Retinal pigment epithelial cell (primary cell): ENCODE results near the gene SYNGR3.

Source experiments
- DNase-seq: peaks from one replicate; pipeline ENCODE4 v3.0.0-alpha.2; 2010; ENCODE audit warnings: low read depth
- H3K4me3 ChIP-seq: 2 replicates; pipeline ENCODE4 v1.5.1; 2011; ENCODE audit warnings: mild to moderate bottlenecking, low read length, control low read depth, moderate library complexity
- TF ChIP-seq, protein P1 (sequence below): conservative IDR thresholded peaks from 2 replicates; pipeline ENCODE4 v1.5.1; 2011; ENCODE audit warnings: low read depth, low read length, control low read depth, inconsistent platforms

The SYNGR3 gene

DNA sequence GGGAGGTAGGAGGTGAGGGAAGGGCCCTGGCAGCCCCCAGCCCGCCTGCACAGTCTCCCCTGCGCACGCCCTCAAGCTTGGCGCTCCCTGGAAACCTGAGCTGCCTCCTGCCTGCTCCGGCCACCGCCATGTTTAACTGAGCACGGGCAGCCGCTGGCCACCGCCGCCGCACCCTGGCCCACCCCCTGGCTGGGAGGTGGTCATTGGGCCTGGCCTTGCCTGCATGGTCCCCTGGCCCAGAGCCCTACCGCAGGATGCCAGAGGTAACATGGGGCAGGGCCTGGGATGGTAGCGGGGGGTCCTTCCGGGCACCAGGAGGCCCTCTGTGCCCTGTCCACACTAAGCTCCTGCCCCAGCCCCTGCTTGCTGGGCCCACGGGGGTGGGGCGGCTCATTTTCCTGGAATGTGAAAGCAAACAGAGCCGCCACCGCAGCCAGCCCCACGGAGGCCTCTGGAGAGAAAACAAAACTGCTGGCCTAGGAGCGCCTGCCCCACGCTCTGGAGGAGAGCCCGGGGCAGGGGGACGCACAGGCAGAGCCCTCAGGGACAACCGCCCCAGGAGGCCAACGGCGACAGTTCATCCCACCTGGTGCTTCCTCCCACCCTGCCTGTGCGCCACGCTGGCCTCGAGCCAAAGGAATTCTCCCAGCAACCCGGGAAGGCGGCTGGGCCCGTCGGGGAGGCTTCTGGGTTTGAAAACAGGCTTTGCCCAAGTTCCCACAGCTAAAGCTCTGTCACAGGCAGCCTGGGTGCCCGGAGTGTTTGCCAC lies 45.8 kb downstream of the SYNGR3 start:
- no peak for DNase-seq
- H3K4me3 ChIP-seq: no peak overlapping the region
- TF ChIP-seq, protein P1, sequence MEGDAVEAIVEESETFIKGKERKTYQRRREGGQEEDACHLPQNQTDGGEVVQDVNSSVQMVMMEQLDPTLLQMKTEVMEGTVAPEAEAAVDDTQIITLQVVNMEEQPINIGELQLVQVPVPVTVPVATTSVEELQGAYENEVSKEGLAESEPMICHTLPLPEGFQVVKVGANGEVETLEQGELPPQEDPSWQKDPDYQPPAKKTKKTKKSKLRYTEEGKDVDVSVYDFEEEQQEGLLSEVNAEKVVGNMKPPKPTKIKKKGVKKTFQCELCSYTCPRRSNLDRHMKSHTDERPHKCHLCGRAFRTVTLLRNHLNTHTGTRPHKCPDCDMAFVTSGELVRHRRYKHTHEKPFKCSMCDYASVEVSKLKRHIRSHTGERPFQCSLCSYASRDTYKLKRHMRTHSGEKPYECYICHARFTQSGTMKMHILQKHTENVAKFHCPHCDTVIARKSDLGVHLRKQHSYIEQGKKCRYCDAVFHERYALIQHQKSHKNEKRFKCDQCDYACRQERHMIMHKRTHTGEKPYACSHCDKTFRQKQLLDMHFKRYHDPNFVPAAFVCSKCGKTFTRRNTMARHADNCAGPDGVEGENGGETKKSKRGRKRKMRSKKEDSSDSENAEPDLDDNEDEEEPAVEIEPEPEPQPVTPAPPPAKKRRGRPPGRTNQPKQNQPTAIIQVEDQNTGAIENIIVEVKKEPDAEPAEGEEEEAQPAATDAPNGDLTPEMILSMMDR: no peak

DNA sequence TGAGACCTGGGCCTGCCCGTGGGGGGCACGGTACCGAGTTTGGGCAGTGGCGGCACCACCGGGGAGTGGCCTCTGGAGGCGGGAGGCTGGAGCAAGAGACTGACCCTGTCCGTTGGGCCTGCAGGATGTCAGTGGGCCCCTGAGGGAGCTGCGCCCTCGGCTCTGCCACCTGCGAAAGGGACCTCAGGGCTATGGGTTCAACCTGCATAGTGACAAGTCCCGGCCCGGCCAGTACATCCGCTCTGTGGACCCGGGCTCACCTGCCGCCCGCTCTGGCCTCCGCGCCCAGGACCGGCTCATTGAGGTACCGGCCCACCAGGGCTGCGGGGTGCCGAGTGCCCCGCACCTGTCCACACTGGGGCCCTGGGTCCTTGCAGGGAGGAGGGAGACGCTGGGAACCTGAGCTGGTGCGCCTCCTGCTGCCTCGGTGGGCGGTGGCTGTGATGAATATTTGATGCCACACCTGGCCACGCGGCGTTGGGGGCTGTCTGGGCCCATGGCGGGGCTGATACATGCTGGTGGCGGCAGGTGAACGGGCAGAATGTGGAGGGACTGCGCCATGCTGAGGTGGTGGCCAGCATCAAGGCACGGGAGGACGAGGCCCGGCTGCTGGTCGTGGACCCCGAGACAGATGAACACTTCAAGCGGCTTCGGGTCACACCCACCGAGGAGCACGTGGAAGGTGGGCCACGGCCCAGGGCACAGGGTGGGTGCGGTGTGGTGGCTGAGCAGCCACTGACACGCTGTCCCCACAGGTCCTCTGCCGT lies 46.6 kb downstream of the SYNGR3 start:
- no peak for DNase-seq
- TF ChIP-seq, protein P1: no peak
- H3K4me3 ChIP-seq: no peak overlapping the region

DNA sequence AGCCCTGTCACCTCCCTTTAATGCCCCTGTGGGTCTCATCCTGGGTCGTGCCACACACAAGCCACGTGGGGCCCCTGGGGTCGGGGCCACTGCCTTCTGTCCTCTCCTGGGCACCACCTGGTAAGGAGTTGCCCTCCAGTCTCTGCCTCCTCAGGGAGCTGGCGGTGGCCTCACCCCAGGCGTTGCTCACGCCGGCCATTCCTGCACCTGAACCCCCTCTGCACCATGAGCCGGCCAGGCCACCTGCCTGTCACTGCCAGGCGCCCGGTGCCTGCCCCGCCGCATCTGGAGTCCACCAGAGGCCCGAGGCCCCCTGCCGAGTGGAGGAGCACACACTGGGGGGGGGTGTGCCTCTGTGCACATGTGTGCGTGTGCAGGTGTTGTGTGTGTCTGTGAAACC lies 47.3 kb downstream of the SYNGR3 start:
- H3K4me3 ChIP-seq: no peak overlapping the region
- TF ChIP-seq, protein P1: no peak
- no peak for DNase-seq

DNA sequence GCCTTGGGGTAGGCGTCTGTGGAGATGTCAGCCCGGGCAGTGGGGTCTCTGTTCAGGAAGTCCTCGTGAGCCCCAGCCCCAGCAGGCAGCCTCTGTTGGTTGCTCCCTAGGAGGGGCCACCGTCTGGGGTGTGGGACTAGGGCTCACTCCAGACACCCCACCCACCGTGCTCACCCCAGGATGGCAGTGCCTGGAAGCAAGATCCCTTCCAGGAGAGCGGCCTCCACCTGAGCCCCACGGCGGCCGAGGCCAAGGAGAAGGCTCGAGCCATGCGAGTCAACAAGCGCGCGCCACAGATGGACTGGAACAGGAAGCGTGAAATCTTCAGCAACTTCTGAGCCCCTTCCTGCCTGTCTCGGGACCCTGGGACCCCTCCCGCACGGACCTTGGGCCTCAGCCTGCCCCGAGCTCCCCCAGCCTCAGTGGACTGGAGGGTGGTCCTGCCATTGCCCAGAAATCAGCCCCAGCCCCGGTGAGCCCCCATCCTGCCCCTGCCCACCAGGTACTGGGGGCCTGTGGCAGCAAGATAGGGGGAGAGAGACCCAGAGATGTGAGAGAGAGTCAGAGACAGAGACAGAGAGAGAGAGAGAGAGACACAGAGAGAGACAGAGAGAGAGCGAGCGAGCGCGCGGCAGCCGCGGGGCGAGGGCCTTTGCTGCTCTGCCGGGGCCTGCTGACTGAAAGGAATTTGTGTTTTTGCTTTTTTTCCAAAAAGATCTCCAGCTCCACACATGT lies 48.0 kb downstream of the SYNGR3 start:
- TF ChIP-seq, protein P1: no peak
- DNase-seq: no peak
- H3K4me3 ChIP-seq: no peak overlapping the region

- TF ChIP-seq, protein P1: no peak
- no peak for DNase-seq
- no peak overlapping the region for H3K4me3 ChIP-seq
Observed at GRCh38 chr16:2038382-2039231, 48.8 kb downstream of the SYNGR3 start.

- DNase-seq: no peak
- H3K4me3 ChIP-seq: no peak overlapping the region
- TF ChIP-seq, protein P1: no peak
Observed at GRCh38 chr16:2039274-2040031, 49.7 kb downstream of the SYNGR3 start.
